Mesothelial cell of epicardium (in vitro differentiated cells): Measurements from ENCODE around the gene LRRC28. TPM values are rescaled to one million over a fixed set of nuclear protein-coding genes. Genes with fewer than 3 reads are reported as not detected.

Experiments
- DNase-seq, 2 experiments: peaks; one replicate each; pipeline ENCODE4 v3.0.0; 2021; ENCODE audit warnings: low spot score in 2 of 2; ENCODE audit not compliant: unreplicated experiment in 2 of 2
- H3K27ac Mint-ChIP-seq: 2 replicates; pipeline ENCODE4 v1.8.0; 2021; ENCODE audit warnings: mixed read lengths
- H3K27me3 Mint-ChIP-seq: 2 replicates; pipeline ENCODE4 v1.8.0; 2021; ENCODE audit warnings: low read depth, mixed read lengths
- H3K36me3 Mint-ChIP-seq: 2 replicates; pipeline ENCODE4 v1.8.0; 2021; ENCODE audit warnings: mixed read lengths
- H3K4me1 Mint-ChIP-seq: 2 replicates; pipeline ENCODE4 v1.8.0; 2021; ENCODE audit warnings: mixed read lengths
- H3K4me3 Mint-ChIP-seq: 2 replicates; pipeline ENCODE4 v1.8.0; 2021; ENCODE audit warnings: mild to moderate bottlenecking, moderate library complexity, mixed read lengths
- H3K9me3 Mint-ChIP-seq: 2 replicates; pipeline ENCODE4 v1.8.0; 2021; ENCODE audit warnings: mixed read lengths
- CTCF ChIP-seq: fragments of 200-600 bp; sonication (generic); IDR thresholded peaks from one replicate; pipeline ENCODE4 v1.5.0; 2021; ENCODE audit warnings: antibody characterized with exemption; ENCODE audit not compliant: unreplicated experiment
- total RNA-seq: library from RNA; stranded (reverse); gene quantifications from 3 replicates; pipeline ENCODE4 v1.2.1, GENCODE V29; 2021

The LRRC28 gene
- total RNA-seq, 1 donor from 2014 or later, result 29.3 TPM

DNA sequence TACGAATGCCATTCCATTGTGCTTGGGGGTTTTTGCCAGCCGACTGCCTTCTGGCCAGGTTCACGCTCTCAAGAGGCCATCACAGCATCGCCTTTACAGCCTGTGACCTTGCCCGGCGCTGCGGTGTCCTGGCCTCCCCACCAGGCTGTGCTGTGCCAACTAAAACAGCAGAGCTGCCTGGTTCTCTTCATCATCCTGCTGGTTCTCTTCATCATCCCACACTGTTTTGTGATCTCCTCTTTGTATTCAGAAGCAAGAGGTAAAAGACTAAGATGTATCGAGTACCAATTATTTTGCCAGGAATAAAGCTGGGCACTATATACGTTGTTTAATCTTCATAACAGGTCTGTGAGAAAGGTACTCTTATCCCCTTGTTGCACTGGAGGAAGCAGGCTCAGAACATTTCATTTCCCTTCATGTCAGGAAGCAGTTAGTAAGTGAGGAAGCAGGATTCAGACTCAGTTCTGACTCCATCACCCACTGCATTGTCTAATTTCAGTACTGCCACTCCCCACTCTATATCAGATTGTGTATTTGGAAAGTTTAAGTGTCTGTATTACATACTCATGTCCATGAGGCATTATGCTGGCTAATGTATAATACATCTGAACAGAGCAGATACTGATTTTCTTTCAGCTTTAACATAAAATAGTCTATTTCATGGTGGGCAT lies 92.7 kb downstream of the LRRC28 start:
- DNase-seq, result no peak
- peak; percentile 16 for TF ChIP-seq CTCF
- peak overlapping the region; percentile 1 for H3K27ac Mint-ChIP-seq
- peaks cover 14% of the 10 kb centered on the region for H3K9me3 Mint-ChIP-seq
- no peak overlapping the region for H3K4me3 Mint-ChIP-seq
- no peaks in the 10 kb centered on the region for H3K27me3 Mint-ChIP-seq
- peaks cover 12% of the 10 kb centered on the region for H3K36me3 Mint-ChIP-seq
- H3K4me1 Mint-ChIP-seq, result peaks cover 33% of the 10 kb centered on the region

- Mint-ChIP-seq H3K27me3 (no peaks in the 10 kb centered on the region), H3K4me1 (peaks cover 33% of the 10 kb centered on the region), H3K36me3 (peaks cover 18% of the 10 kb centered on the region), H3K4me3 (no peak overlapping the region), H3K27ac (no peak overlapping the region), H3K9me3 (peaks cover 20% of the 10 kb centered on the region)
- no peak for TF ChIP-seq CTCF
- no peak for DNase-seq
Observed at GRCh38 chr15:99344639-99345038, 93.4 kb downstream of the LRRC28 start.

GRCh38 chr15:99345242-99345641 lies 94.0 kb downstream of the LRRC28 start:
- TF ChIP-seq CTCF, result no peak
- Mint-ChIP-seq H3K4me3 (no peak overlapping the region), H3K36me3 (peaks cover 20% of the 10 kb centered on the region), H3K4me1 (peaks cover 33% of the 10 kb centered on the region), H3K27me3 (no peaks in the 10 kb centered on the region), H3K9me3 (peaks cover 22% of the 10 kb centered on the region), H3K27ac (no peak overlapping the region)
- no peak for DNase-seq

- no peaks in the 10 kb centered on the region for H3K27me3 Mint-ChIP-seq
- no peak overlapping the region for H3K4me3 Mint-ChIP-seq
- no peak overlapping the region for H3K27ac Mint-ChIP-seq
- peaks cover 22% of the 10 kb centered on the region for H3K36me3 Mint-ChIP-seq
- no peak for DNase-seq
- H3K9me3 Mint-ChIP-seq, result peaks cover 24% of the 10 kb centered on the region
- no peak for TF ChIP-seq CTCF
- peaks cover 29% of the 10 kb centered on the region for H3K4me1 Mint-ChIP-seq
Observed at GRCh38 chr15:99345832-99346462, 94.7 kb downstream of the LRRC28 start.

DNA sequence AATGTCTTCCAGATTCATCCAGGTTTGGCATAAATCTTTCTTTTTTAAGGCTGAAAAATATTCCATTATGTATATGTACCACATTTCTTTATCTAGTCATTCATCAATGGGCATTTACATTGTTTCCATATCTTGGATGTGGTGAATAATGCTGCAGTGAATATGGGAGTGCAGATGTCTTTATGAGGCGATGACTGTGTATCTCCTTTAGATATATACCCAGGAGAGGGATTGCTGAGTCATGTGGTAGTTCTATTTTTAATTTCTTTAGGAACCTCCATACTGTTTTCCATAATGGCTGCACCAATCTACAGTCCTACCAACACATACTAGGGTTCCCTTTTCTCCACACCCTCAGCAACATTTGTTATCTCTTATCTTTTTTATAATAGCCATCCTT lies 96.3 kb downstream of the LRRC28 start:
- Mint-ChIP-seq H3K27me3 (no peaks in the 10 kb centered on the region), H3K36me3 (peaks cover 22% of the 10 kb centered on the region), H3K4me3 (no peak overlapping the region), H3K27ac (no peak overlapping the region), H3K4me1 (peaks cover 16% of the 10 kb centered on the region), H3K9me3 (peaks cover 24% of the 10 kb centered on the region)
- TF ChIP-seq CTCF, result no peak
- no peak for DNase-seq
